Measurements from ENCODE around the gene PLEKHM1.

DNA sequence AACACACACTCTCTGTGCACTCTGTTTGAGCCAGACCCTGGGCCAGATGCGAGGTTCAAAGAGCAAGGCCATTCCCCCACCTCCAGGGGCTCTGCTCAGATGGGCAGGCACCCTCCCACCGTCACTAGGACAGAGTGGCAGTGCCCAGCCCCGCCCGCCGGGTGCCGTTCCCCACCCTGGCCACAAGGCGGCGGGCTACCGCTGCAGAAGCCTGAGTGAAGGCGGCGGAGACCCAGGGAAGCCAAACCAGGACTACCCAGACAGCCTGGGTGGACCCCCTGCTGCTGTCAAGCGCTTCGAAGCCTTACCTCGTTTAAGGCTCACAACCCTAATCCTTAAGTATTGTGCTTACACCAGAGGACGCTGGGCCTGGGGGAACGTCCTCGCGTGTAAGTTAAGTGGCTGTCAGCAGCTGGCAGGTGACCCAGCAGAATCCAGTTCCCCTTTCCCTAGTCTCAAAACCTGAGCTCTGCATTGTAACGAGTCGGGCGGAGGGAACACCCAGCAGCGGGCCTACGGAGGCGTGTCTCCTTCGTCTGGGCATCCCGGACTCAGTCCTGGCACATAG, 62.4 kb downstream of the PLEKHM1 start:
- peak; percentile 87 to 99 (median 95) for TF ChIP-seq CTCF (IDR thresholded peaks at IDR 0.05)
- TF ChIP-seq POLR2A (IDR thresholded peaks at IDR 0.05): no peak
